IPS-18a (cell line): ENCODE data around the gene EEF1AKMT3.
"Not testable (repeated sequence)": the region's sequence is repeated elsewhere in the genome, so short reads cannot be mapped to it uniquely, and the experiment has no call there.

Experiments used
- H3K27ac ChIP-seq: one replicate; pipeline ENCODE4 v1.5.1; 2013; ENCODE audit warnings: low read length
- H3K27me3 ChIP-seq: one replicate; pipeline ENCODE4 v1.6.1; 2013; ENCODE audit warnings: mild to moderate bottlenecking, low read length; ENCODE audit not compliant: control insufficient read depth, insufficient read depth
- H3K36me3 ChIP-seq: one replicate; pipeline ENCODE4 v1.6.1; 2013; ENCODE audit warnings: low read depth, low read length; ENCODE audit not compliant: control insufficient read depth
- H3K4me1 ChIP-seq: one replicate; pipeline ENCODE4 v1.6.1; 2013; ENCODE audit warnings: low read depth, low read length; ENCODE audit not compliant: control insufficient read depth
- H3K4me3 ChIP-seq: one replicate; pipeline ENCODE4 v1.5.1; 2013; ENCODE audit warnings: low read length
- H3K9ac ChIP-seq: one replicate; pipeline ENCODE4 v1.6.1; 2013; ENCODE audit warnings: mild to moderate bottlenecking, low read length, moderate library complexity
- H3K9me3 ChIP-seq: one replicate; pipeline ENCODE4 v1.6.1; 2013; ENCODE audit warnings: low read depth, low read length; ENCODE audit not compliant: control insufficient read depth

The EEF1AKMT3 gene

GRCh38 chr12:57817990-57818331, 45.5 kb downstream of the EEF1AKMT3 start:
- H3K4me1 ChIP-seq, H3K27ac ChIP-seq, H3K27me3 ChIP-seq, H3K9me3 ChIP-seq, H3K4me3 ChIP-seq, H3K36me3 ChIP-seq, H3K9ac ChIP-seq: not testable (repeated sequence)

GRCh38 chr12:57820119-57820518, 47.7 kb downstream of the EEF1AKMT3 start:
- H3K36me3 ChIP-seq = peaks cover 29% of the 10 kb centered on the region
- H3K27me3 ChIP-seq, H3K4me1 ChIP-seq, H3K9me3 ChIP-seq, H3K4me3 ChIP-seq, H3K9ac ChIP-seq, H3K27ac ChIP-seq: not testable (repeated sequence)

- not testable (repeated sequence) for H3K4me1 ChIP-seq, H3K27me3 ChIP-seq
These were observed 48.6 kb downstream of the EEF1AKMT3 start for GRCh38 chr12:57821015-57821414.

GRCh38 chr12:57821474-57822214, 49.2 kb downstream of the EEF1AKMT3 start:
- H3K4me1 ChIP-seq = no peaks in the 10 kb centered on the region
- no peaks in the 10 kb centered on the region for H3K27me3 ChIP-seq
- H3K36me3 ChIP-seq = peaks cover 43% of the 10 kb centered on the region
- no peak overlapping the region for H3K27ac ChIP-seq
- H3K4me3 ChIP-seq = no peak overlapping the region
- H3K9me3 ChIP-seq = no peaks in the 10 kb centered on the region
- H3K9ac ChIP-seq = no peak overlapping the region

More at GRCh38 chr12:57821015-57821414, 48.6 kb downstream of the EEF1AKMT3 start:
- not testable (repeated sequence) for H3K4me3 ChIP-seq, H3K9me3 ChIP-seq, H3K9ac ChIP-seq, H3K27ac ChIP-seq
- H3K36me3 ChIP-seq = peaks cover 37% of the 10 kb centered on the region

- no peak overlapping the region for H3K4me3 ChIP-seq
- H3K27me3 ChIP-seq = no peaks in the 10 kb centered on the region
- no peaks in the 10 kb centered on the region for H3K4me1 ChIP-seq
- no peak overlapping the region for H3K9ac ChIP-seq
- peaks cover 52% of the 10 kb centered on the region for H3K36me3 ChIP-seq
- no peak overlapping the region for H3K27ac ChIP-seq
- H3K9me3 ChIP-seq = no peaks in the 10 kb centered on the region
These were observed 50.1 kb downstream of the EEF1AKMT3 start for GRCh38 chr12:57822392-57823130.

GRCh38 chr12:57823131-57823907, 50.9 kb downstream of the EEF1AKMT3 start:
- Histone ChIP-seq H3K27ac (no peak overlapping the region), H3K9me3 (no peaks in the 10 kb centered on the region), H3K27me3 (no peaks in the 10 kb centered on the region), H3K4me1 (no peaks in the 10 kb centered on the region), H3K4me3 (no peak overlapping the region), H3K36me3 (peaks cover 57% of the 10 kb centered on the region), H3K9ac (no peak overlapping the region)

GRCh38 chr12:57823908-57824640, 51.7 kb downstream of the EEF1AKMT3 start:
- Histone ChIP-seq H3K27me3 (no peaks in the 10 kb centered on the region), H3K36me3 (peaks cover 65% of the 10 kb centered on the region), H3K27ac (no peak overlapping the region), H3K4me1 (no peaks in the 10 kb centered on the region), H3K4me3 (no peak overlapping the region), H3K9me3 (no peaks in the 10 kb centered on the region), H3K9ac (no peak overlapping the region)

GRCh38 chr12:57825451-57825850, 53.0 kb downstream of the EEF1AKMT3 start:
- Histone ChIP-seq H3K4me3 (no peak overlapping the region), H3K27me3 (no peaks in the 10 kb centered on the region), H3K9me3 (no peaks in the 10 kb centered on the region), H3K27ac (no peak overlapping the region), H3K4me1 (no peaks in the 10 kb centered on the region), H3K36me3 (peaks cover 69% of the 10 kb centered on the region), H3K9ac (no peak overlapping the region)

- Histone ChIP-seq H3K27ac (no peak overlapping the region), H3K4me3 (no peak overlapping the region), H3K4me1 (no peaks in the 10 kb centered on the region), H3K9me3 (no peaks in the 10 kb centered on the region), H3K36me3 (peaks cover 69% of the 10 kb centered on the region), H3K27me3 (no peaks in the 10 kb centered on the region), H3K9ac (no peak overlapping the region)
These were observed 54.0 kb downstream of the EEF1AKMT3 start for GRCh38 chr12:57826400-57826799.

GRCh38 chr12:57826966-57827365, 54.6 kb downstream of the EEF1AKMT3 start:
- no peaks in the 10 kb centered on the region for H3K9me3 ChIP-seq
- H3K9ac ChIP-seq = no peak overlapping the region
- H3K27me3 ChIP-seq = no peaks in the 10 kb centered on the region
- peaks cover 5% of the 10 kb centered on the region for H3K4me1 ChIP-seq
- no peak overlapping the region for H3K27ac ChIP-seq
- H3K36me3 ChIP-seq = peaks cover 67% of the 10 kb centered on the region
- no peak overlapping the region for H3K4me3 ChIP-seq
